Lower lobe of right lung (tissue), 2 donors: ENCODE data around the gene CCL1. TPM values are rescaled to one million over a fixed set of nuclear protein-coding genes. Genes with fewer than 3 reads are reported as not detected.

Source experiments
- ATAC-seq, 2 donors: fragments of 200-7000 bp; cut with Tn5 transposase; one replicate each; pipeline ENCODE4 v1.9.1; 2020 to 2022; ENCODE audit warnings: mild to moderate bottlenecking in 2 of 2, moderate library complexity in 2 of 2
- DNase-seq: peaks from one replicate; pipeline ENCODE4 v3.0.0-alpha.2; 2020
- H3K27ac ChIP-seq: fragments of 200-600 bp; one replicate; pipeline ENCODE4 v1.8.0; 2022
- H3K27me3 ChIP-seq: fragments of 200-600 bp; one replicate; pipeline ENCODE4 v1.8.0; 2022; ENCODE audit warnings: low read depth
- H3K36me3 ChIP-seq: fragments of 200-600 bp; one replicate; pipeline ENCODE4 v1.8.0; 2022; ENCODE audit warnings: mild to moderate bottlenecking
- H3K4me1 ChIP-seq: fragments of 200-600 bp; one replicate; pipeline ENCODE4 v1.8.0; 2022
- H3K4me3 ChIP-seq: fragments of 200-600 bp; one replicate; pipeline ENCODE4 v1.8.0; 2022; ENCODE audit warnings: mild to moderate bottlenecking
- H3K9me3 ChIP-seq: fragments of 200-600 bp; one replicate; pipeline ENCODE4 v1.8.0; 2022
- intact Hi-C: fragments of 100-400 bp; cut with DNase I; formaldehyde crosslinking; loops from one replicate; pipeline ENCODE4 v1.11.0; 2022
- total RNA-seq: library from RNA; stranded (reverse); fragmentation: NEBNext Ultra II Directional; extraction: Animal tissue kit (Norgen Biotek cat#: 25700); gene quantifications from one replicate; pipeline ENCODE4 v1.2.1, GENCODE V29; 2021
- TF ChIP-seq, protein P1 (sequence below): fragments of 200-600 bp; IDR thresholded peaks from one replicate; pipeline ENCODE4 v1.8.0; 2022; ENCODE audit warnings: antibody characterized with exemption, mild to moderate bottlenecking
- donor health status: DM: no; HTN: yes; CAD: no; lungs with severe emphysema.

The CCL1 gene
- total RNA-seq, 1 donor from 2014 or later = not detected

DNA sequence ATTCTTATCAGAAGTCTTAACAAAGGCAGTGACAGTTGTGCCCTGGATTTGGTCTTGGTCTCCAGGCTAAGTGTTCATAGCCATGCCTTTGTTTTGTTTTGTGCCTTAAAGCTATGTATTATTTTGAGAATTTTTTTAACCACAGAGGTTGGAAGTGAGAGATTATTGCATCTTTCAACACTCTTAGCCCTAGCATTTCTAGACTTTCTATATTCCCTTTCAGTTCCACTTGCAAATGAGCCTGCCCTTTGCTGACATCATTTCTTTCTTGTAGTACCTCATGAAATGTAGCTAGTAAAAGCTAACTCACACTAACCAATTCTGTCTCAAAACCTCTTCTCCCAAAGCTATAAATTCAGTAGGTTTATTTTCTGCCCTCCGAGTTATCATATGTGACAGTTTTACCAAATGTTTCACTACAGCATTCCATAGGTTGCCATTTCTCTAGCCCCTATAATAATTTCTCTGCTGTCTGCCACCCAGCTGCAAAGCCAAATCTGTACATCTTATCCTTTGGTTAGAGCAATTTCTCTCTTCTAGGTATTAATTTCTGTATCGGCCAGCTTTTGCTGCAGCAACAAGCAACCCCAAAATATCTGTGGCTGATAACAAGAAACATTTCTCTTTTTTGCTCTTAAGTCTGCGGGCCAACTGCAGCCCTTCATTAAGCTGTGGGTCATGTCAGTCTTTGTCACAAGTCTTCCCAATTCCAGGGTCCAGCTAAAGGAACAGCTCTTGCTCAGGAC is 14.2 kb upstream of the CCL1 start:
- H3K4me1 ChIP-seq = peaks cover 12% of the 10 kb centered on the region
- DNase-seq (no peak), ATAC-seq (no peak)
- no peak overlapping the region for H3K27ac ChIP-seq
- H3K27me3 ChIP-seq = no peaks in the 10 kb centered on the region
- H3K36me3 ChIP-seq = no peaks in the 10 kb centered on the region
- TF ChIP-seq, protein P1, sequence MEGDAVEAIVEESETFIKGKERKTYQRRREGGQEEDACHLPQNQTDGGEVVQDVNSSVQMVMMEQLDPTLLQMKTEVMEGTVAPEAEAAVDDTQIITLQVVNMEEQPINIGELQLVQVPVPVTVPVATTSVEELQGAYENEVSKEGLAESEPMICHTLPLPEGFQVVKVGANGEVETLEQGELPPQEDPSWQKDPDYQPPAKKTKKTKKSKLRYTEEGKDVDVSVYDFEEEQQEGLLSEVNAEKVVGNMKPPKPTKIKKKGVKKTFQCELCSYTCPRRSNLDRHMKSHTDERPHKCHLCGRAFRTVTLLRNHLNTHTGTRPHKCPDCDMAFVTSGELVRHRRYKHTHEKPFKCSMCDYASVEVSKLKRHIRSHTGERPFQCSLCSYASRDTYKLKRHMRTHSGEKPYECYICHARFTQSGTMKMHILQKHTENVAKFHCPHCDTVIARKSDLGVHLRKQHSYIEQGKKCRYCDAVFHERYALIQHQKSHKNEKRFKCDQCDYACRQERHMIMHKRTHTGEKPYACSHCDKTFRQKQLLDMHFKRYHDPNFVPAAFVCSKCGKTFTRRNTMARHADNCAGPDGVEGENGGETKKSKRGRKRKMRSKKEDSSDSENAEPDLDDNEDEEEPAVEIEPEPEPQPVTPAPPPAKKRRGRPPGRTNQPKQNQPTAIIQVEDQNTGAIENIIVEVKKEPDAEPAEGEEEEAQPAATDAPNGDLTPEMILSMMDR = no peak
- no peak overlapping the region for H3K4me3 ChIP-seq
- no peaks in the 10 kb centered on the region for H3K9me3 ChIP-seq
- intact Hi-C loops = no loop called here

DNA sequence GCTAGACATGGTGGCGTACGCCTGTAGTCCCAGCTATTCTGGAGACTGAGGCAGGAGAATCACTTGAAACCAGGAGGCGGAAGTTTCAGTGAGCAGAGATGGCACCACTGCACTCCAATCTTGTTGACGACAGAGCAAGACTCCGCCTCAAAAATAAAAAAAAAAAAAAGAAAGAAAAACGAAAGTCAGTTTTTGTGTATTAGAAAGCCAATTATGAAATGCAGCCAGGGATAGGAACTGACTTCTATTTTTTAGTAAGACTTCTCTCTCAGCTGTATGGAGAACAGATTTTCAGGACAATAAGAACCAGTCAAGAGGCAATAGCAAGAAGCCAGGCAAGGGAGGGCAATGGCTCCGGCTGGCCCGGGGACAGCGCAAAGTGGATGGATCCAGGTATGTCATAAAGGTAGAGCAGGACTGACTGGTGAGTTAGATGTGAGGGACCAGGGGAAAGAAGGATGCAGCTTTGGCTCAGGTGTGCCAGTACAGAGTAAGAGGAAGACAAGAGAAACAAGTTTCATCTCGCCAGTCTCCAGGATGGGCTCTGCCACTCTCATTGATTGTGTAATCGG is 12.5 kb upstream of the CCL1 start:
- Histone ChIP-seq H3K27me3 (no peaks in the 10 kb centered on the region), H3K36me3 (no peaks in the 10 kb centered on the region), H3K27ac (no peak overlapping the region), H3K9me3 (no peaks in the 10 kb centered on the region), H3K4me1 (peaks cover 12% of the 10 kb centered on the region), H3K4me3 (no peak overlapping the region)
- DNase-seq (no peak), ATAC-seq (no peak)
- TF ChIP-seq, protein P1 = no peak
- intact Hi-C loops = no loop called here

GRCh38 chr17:34374457-34374856 is 11.4 kb upstream of the CCL1 start:
- ATAC-seq (no peak), DNase-seq (no peak)
- Histone ChIP-seq H3K9me3 (no peaks in the 10 kb centered on the region), H3K27me3 (no peaks in the 10 kb centered on the region), H3K4me3 (no peak overlapping the region), H3K4me1 (peaks cover 12% of the 10 kb centered on the region), H3K27ac (no peak overlapping the region), H3K36me3 (no peaks in the 10 kb centered on the region)
- intact Hi-C loops = no loop called here
- TF ChIP-seq, protein P1 = no peak

DNA sequence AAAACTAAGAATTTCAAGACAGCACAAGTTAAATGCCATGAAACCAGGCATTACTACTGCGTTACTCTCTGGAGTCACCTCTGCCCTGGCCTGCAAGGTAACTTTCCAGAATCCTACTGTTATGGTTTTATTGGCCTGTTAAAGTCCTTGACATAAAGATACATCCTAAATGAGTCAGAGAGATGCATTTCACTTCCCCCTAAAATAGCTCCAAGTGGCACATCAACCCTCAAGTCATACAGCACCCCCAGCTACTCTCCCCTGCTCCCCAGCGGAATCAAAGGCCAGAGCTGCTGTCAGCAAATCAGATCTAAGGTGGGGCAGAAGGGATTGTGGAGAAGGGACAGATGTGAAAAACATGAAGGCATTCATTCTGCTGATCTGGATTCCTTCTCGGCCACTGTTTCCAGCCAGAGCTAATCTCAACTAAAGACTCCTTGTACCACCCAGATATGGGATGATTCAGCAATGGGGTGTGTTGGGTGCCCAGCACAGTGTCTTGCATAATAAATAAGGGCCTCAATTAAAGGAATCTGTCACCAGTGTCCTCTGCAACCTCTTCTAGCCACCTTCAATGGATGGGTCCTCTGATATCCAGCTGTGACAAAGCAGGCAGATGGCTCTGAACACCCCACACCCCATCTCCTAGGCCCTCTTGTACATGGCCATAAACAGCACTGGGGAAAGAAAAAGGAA is 8.5 kb upstream of the CCL1 start:
- Histone ChIP-seq H3K4me1 (peaks cover 9% of the 10 kb centered on the region), H3K27ac (no peak overlapping the region), H3K9me3 (no peaks in the 10 kb centered on the region), H3K36me3 (no peaks in the 10 kb centered on the region), H3K4me3 (no peak overlapping the region), H3K27me3 (no peaks in the 10 kb centered on the region)
- no peak for DNase-seq
- no peak for ATAC-seq
- intact Hi-C loops = no loop called here
- TF ChIP-seq, protein P1 = no peak

- no peak overlapping the region for H3K4me3 ChIP-seq
- peaks cover 9% of the 10 kb centered on the region for H3K4me1 ChIP-seq
- TF ChIP-seq, protein P1 = no peak
- H3K27me3 ChIP-seq = no peaks in the 10 kb centered on the region
- DNase-seq (no peak), ATAC-seq (no peak)
- no peaks in the 10 kb centered on the region for H3K36me3 ChIP-seq
- no peak overlapping the region for H3K27ac ChIP-seq
- no peaks in the 10 kb centered on the region for H3K9me3 ChIP-seq
- intact Hi-C loops = no loop called here
These were observed 8.0 kb upstream of the CCL1 start for GRCh38 chr17:34370997-34371395.
